NCI-H146 treated with DMSO at 0.1 percent for 48 hours (cell line): ENCODE data around the gene PALS1.
A peak's percentile ranks its signal among the peaks of the same experiment; 100 is the strongest.

Experiments used
- DNase-seq: peaks from one replicate; lab custom pipeline; 2025; ENCODE audit not compliant: unreplicated experiment; lab: John Stamatoyannopoulos, UW

PALS1 gene

DNA sequence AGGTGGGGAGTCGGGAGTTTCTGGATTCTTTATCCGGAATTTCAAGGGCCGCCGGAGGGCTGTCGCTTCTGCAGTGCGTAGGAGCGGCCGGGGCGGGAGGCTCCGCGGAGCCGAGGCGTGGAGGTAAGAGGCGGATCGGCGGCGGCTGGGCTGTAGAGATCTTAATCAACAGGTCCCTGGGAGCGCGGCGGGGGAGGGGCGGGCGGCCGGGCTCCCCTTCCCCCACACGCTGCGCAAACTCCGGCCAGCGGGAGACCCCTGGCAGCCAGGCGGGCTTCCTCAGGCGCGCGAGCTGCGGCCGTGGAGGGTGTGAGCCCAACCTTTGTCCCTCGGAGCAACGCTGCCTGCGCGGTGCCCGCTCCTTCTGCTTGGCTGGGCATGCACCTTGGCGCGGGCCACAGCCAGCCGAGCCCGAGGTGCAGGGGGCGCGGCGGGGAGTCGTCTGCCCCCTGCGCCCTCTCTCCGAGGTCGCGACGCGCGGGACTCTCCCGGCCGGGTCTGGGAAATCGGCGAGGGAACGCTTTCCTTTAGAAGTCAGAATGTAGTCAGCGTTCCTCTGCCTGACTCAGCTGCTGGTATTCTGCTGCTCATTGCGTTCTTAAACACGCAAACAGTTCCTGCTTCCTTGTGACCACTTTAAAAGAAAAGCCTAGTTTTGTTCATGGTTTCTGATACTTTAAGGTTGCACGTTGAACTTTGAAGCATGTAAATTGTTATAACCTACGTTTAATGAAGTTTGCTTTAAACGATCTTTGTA is at the start of gene PALS1:
Gene PALS1, plus strand, starts transcription at position 25 of the 757 bp plus-strand sequence. CDS start 37,736 bp downstream, outside the sequence.
- DNase-seq: no peak

DNA sequence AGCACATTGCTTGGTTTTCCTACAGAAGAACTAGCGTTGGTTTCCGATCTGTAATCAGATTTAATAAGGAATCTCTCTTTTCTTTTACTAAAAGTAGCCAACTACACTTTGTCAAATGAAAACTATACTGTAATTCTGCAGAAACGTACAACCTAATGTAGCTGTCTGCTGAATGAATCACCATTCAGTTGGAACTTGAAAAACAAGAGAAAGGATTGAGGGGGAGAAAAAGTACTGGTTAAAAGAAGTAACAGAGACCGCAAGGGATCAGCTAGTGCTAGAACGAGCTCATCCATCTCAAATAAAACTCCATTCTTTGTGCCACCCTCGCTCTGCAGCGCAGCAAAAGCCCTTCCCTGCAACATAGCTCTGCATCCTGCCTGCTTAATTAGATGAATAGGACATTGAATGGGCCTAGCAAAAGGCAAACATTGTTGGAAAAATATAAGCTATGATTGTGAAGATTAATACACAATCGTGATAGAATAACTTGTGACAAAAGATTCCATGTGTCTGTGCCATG is 49.4 kb upstream of the PALS1 start:
- no peak for DNase-seq

DNA sequence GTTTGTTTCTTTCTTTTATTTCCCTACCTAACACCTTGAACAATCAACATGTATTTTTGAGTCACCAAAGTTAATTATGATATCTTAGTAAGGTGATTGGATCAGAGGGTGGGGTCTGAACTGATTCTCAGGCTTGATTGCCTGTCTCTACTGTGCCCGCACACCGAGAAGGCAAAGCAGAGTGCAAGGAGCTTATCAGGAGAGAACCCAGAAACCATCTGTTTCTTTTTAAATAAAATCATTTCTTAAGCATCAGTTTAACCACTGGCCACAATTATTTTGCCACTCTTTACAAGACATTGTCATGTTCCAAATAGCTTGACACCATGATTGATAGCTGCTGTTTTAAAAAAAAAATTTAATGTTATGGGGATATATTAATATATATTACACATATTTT is 48.9 kb upstream of the PALS1 start:
- no peak for DNase-seq

DNA sequence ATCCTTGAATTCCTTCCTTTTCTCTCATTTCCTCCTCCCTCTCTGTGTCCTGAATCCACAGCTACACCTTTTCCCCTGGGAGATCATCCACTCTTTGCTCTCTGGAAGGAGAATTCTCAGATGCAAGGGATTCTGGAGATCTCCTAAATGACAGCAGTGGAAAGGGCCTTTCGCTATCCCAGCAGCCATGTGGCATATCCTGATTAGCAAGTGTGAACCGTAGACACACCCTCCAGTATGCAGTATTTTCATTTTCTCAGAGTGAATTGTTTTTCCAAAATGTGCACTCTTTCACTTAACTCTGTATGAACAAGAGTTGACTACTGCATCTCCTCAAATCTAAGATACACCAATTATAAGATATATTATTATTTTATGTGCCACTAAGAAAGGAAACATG is 46.0 kb upstream of the PALS1 start:
- DNase-seq: no peak

DNA sequence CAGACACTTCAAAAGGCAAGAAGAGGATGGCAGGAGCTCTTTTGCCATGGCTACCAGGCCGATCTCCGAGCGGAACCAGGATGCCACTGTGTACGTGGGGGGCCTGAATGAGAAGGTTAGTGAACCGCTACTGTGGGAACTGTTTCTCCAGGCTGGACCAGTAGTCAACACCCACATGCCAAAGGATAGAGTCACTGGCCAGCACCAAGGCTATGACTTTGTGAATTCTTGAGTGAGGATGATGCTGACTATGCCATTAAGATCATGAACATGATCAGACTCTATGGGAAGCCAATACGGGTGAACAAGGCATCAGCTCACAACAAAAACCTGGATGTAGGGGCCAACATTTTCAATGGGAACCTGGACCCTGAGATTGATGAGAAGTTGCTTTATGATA is 42.2 kb upstream of the PALS1 start:
- no peak for DNase-seq

DNA sequence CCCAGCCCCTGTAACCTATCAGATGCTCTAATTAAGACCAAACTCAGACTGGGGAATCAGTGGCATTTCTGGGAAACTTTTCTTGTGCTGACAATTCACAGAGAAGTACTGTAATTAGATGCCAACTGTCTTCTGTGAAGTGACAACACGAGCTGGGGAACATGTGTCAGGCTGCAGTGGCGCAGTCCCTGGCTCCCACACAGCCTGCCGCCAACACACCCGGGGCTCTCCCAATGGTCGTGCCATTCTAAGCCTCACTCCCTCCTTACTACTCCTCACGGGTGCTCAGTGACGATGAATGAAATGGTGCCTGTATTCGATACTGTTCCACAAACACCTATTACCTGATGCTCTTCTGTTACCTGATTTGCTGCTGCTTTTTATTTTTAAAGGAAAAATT is 33.4 kb upstream of the PALS1 start:
- no peak for DNase-seq

DNA sequence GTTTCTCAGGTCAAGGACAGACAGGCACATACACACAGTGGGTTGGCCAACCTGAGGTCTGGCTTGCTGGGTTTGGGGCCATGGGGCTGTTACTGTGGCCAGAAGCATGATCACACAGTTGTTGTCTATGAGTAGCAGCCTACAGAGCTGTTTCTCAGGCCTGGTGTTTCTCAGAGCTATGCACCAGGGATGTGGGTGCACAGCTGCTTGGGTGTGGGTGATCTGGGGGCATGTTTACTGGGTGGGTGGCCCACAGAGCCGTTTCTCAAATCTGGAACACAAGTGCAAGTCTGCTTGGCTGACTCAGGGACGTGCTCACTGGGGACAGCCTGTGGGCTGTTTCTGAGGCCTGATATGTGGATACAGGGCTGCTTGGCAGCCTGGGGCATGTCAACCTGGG is 23.1 kb upstream of the PALS1 start:
- DNase-seq: no peak

DNA sequence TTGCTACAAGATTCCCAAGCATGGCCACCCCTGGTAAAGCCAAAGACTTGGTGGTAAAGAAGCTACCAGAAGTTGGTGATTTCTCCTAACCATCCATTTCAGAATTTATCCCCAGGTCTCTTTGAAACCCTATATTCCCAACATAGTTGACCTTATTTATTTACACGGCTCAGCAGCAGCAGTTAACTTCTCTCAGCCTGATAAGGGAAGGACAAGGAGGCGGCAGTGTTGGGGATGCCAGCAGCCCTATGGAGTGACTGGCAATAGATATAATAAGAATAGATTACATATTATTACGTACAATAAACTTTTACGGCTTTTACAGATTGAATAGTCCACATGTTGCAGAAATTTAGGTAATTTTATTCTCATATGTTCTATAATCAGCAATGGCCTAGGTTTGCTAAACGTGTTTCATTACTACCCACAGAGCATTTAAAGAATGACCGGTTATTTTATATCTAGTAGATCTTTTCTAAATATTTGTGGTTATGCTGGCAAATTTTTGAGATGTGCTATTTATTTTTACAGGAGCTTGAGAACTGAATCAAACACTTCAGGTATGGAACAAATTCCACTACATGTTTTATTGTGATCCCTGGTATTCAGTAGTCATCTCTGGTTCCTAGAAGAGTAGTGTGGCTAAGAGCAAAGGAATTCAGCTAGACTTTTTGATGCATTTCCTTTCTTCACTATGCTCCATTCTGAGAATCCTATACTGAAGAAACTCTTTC is 19.8 kb upstream of the PALS1 start:
- no peak for DNase-seq

DNA sequence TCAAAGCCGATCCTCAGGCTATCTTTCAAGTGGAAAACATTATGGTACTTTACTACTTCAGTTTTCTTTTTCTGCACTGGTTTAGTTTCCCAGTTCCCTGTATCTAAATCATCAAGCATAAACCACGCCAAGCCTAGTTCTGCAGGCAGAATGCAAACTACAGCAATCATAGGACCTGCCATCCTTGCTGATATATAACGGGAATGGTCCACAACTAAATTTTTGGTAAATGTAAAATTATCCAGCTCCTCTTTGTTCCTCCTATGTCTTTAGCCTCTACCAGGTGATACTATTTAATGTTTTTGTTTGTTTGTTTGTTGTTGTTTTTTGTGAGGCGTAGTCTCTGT is 19.3 kb upstream of the PALS1 start:
- DNase-seq: no peak

DNA sequence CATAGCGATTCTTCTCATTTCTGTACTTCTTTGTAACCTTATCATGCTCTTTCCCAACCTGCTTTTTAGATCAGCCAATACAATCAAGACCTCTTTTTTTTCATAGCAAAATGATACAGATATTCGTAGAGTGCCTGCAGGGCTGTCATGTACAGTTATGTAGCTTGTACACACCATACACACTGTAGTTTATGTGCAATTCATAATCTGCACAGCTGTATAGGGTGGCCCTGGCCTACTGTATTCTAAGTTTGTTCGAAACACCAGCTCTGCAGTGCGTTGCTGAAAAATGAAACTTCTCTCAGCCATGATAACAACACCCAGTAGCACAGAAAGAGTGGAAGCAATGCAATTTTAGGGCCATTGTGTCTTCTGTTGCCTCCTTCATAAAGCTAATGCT is 15.7 kb upstream of the PALS1 start:
- no peak for DNase-seq

DNA sequence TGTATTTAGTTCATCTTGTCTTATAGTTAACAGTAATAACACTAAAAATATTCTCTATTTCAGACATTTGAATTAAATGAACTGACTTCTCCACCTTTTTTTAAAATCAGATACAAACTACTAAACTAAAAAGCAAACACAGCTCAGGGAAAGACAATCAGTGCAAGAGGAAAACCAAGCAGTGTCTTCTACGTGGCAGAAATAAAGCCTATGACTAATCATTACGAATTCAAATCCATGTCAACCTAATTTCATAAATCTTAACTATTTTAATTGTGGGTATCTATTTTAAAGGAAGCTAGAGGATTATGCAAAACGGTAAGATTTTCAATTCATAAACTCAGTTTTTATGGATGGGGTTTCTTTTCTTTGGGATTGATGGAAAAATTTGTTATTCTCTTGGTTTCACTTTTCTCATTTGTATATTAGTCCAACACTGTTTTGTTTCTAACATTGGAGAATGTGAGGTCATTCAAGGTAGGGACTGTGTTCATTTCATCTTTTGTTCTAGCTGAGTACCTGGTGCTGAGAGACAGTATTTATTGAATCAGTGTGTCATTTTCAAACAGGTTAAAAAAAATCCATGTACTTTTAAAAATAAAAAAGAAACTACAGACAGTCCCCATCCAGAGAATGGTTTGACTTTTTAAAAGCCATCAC is 12.8 kb upstream of the PALS1 start:
- DNase-seq: no peak

DNA sequence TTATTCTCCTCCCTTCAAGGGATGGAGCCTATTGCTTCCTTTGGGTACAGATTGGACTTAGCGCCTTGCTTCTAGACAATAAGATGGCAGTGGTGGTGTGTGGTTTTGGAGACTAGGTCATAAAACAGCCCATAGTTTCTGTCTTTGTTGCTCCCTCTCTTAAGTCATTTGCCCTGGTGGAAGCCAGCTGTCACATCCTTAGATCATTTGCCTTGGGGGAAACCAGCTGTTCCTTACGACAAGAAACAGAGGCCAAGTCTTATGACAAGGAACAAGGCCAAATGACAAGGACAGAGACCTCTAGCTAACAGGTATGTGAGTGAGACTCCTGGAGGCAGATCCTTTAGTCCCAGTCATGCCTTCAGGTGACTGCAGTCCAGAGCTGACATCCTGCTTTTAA is 9.2 kb upstream of the PALS1 start:
- no peak for DNase-seq

DNA sequence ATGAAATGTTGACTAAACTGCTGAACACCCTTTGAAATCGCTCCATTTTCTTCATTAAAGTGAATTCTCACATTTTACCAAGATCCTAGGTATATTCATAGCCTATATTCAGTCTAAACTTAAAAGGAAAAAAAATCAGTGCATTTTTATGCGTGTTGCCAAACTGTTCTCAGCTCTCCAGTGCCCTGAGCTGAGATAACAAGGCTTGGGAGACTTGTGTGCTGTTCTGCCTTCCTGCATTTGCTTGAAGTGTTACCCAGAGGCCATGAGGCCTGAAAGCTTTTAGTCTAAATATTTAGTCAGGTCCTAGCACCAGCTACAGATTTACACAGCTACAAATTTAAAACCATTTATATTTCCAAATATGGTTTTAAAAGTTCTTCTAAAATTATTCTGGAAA is 8.6 kb upstream of the PALS1 start:
- DNase-seq: no peak

DNA sequence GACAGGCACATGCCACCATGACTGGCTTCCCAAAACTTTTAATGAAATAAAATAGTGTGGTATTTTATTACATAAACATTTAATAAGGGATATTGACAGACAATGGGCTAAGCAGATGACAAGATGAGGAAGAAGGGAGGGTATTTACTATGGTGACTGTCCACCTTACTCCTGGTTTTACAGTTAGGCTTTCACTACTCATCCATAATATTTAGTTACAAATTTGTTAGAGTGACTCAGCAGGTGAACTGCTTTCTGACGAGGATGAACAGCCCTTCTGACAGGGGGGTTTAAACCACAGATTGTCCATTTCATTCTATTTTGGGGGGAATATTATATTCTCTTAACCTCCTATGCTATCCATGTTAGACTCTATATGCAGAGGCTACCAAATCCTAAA is 3.6 kb upstream of the PALS1 start:
- no peak for DNase-seq

DNA sequence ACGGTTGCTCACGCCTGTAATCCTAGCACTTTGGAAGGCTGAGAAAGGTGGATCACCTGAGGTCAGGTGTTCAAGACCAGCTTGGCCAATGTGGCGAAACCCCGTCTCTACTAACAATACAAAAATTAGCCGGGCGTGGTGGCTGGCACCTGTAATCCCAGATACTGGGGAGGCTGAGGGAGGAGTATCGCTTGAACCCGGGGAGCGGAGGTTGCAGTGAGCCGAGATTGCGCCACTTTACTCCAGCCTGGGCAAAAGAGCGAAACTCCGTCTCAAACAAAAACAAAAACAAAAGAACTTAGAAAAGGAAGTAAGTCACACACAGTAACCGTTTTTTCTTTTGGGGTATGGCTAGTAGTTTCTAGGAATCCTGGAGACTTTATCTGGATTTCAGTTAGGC is 1.7 kb upstream of the PALS1 start:
- no peak for DNase-seq

DNA sequence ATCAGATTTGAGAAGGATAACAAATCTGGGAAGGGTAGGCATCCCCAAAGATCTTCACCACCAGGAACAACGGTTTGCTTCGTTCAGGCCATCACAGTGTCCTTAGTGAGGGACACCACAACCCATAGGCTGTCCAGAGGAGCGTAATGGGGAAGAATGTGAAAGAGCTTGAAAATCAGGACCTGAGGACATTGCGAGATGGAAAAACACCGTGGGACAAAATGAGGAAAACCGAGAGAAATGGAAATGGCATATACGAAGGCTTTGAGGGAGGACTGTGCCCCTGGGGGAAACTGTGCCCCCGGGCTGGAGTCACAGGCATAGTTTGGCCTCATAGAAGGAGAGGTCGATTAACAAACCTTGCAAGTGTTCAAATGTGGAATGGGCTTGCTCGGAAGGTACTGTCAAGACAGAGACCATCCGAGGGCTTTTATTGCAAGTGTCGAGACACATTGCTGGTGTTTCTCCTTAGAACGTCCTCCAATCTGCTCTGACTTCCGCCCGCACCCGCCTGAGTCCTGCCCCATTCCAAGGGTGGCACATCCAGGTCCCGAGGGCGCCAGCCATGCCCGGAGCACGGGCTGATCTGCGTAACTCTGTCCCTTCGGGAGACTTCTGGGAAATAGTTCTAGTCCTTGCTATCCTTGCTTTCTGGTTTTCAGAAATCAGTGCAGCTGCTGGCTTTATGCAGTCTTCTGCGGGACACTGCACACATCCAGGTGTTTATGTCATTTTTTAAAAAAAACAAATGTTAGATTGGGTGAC is 885 bp upstream of the PALS1 start:
- no peak for DNase-seq

DNA sequence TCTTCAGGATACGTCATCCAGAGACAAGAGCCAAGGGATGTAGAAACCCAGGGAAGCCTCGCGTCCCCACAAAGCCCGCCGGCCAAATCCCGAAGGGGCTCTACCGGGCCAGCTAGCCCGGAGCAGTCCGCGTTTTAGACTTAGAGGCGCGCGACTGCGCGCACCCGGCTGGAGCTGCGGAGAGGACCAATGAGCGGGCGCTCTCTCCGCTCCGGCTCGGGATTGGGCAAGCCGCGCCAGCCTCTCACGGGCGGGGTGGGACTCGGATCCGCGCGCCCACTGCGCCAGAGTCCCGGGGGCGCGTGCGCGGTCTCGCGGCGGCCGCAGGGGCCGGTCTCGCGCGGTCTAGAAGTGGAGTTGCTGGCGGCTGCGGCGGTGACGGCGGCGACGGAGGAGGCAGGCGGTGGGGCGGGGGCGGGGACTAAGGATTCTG is 241 bp upstream of the PALS1 start:
- DNase-seq: peak; percentile 73

DNA sequence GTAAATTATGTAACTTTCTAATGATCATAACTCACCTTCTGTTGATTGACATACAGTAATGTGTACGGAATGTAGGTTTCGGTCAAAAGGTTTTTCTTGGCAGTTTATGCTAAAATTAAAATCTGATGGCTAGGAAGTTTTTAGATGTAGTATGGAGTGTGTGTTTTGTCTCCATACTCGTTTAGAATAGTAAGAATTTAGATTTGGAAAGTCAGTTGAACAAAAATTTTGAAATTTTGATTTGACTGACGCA is 859 bp downstream of the PALS1 start:
- no peak for DNase-seq

DNA sequence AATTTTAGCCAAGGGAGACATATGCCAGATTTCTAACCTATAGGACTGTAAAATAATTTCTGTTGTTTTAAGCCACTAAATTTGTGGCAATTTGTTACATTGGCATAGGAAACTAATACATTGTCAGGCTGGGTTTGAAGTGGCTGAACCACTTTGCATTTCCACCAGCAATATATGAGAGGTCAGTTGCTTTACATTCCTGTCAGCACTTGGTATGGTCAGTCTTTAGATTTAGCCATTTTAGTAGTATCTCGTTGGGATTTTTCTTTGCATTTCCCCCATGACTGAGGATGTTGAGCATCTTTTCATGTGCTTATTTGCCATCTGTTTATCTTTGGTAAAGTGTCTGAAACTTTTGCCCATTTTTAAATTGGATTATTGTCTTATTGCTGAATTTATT is 3.9 kb downstream of the PALS1 start:
- DNase-seq: no peak

DNA sequence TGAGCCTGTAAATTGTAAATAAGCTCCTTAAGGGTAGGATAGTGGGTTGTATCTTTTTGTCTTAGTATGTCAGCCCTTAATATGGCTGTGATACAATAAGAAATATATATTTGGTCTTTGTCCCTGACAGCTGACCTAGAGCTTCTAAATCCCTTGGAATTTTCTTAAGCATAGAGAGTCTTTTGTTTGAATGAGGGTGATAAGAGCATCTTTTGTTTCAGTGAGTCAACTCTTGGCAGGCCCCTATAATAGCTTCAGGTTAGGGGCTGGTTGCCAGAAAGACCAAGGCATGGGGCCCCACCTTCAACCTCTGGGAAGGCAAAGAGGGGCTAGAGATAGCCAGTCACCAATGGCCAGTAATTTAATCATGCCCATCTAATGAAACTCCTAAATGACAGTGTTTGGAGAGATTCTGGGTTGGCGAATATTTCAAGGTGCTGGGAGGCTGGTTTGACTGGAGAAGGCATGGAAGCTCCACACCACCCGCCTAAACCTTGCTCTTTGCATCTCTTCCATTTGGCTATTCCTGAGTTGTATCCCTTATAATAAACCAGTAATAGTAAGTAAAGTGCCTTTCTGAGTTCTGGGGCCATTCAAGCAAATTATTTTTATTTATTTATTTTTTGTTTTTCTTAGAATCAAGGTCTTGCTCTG is 10.5 kb downstream of the PALS1 start:
- no peak for DNase-seq

DNA sequence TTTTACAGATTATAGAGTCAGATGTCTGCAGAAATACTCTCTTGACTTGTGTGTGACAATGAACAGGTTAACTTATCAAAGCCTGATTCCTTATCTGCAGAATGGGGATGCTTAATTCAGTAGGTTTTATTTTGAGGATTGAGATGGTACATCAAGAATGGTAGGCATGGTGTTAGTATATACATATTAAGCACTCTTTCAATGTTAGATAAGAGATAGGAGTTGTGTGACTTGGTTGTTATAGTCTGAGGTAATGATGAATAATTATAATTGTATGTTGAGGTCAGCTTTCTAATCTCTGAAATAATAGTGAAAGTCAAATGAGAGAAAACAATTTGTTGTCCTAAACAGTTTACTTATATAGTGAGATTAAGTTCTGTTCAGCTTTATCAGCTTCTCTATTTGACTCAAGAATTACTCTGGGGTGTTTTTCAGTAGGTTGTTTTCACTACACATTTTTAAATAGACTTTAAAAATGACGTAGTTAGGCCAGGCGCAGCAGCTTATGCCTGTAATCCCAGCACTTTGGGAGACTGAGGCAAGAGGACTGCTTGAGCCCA is 11.9 kb downstream of the PALS1 start:
- DNase-seq: no peak
